HUES6 (cell line): Measurements from ENCODE around the gene LIPJ.

Experiments
- H3K27ac ChIP-seq: 2 replicates; pipeline ENCODE4 v1.7.0; 2013; ENCODE audit warnings: low read depth, mild to moderate bottlenecking, low read length, inconsistent platforms
- H3K27me3 ChIP-seq: 2 replicates; pipeline ENCODE4 v1.6.1; 2013; ENCODE audit warnings: low read length; ENCODE audit not compliant: control insufficient read depth, insufficient read depth
- H3K36me3 ChIP-seq: 2 replicates; pipeline ENCODE4 v1.6.1; 2013; ENCODE audit warnings: low read length; ENCODE audit not compliant: control insufficient read depth, insufficient read depth
- H3K4me1 ChIP-seq: 2 replicates; pipeline ENCODE4 v1.6.1; 2013; ENCODE audit warnings: low read length; ENCODE audit not compliant: control insufficient read depth, insufficient read depth
- H3K4me3 ChIP-seq: 2 replicates; pipeline ENCODE4 v1.5.1; 2013; ENCODE audit warnings: low read depth, low read length
- H3K9ac ChIP-seq: one replicate; pipeline ENCODE4 v1.6.1; 2013; ENCODE audit warnings: mild to moderate bottlenecking, low read length
- H3K9me3 ChIP-seq: 2 replicates; pipeline ENCODE4 v1.6.1; 2013; ENCODE audit warnings: low read depth, low read length; ENCODE audit not compliant: control insufficient read depth, insufficient read depth

The LIPJ gene

GRCh38 chr10:88555190-88555908, 31.2 kb upstream of the LIPJ start:
- H3K27ac ChIP-seq = no peak overlapping the region
- no peaks in the 10 kb centered on the region for H3K9me3 ChIP-seq
- no peaks in the 10 kb centered on the region for H3K27me3 ChIP-seq
- H3K4me1 ChIP-seq = no peaks in the 10 kb centered on the region
- no peaks in the 10 kb centered on the region for H3K36me3 ChIP-seq
- H3K4me3 ChIP-seq = no peak overlapping the region
- no peak overlapping the region for H3K9ac ChIP-seq

DNA sequence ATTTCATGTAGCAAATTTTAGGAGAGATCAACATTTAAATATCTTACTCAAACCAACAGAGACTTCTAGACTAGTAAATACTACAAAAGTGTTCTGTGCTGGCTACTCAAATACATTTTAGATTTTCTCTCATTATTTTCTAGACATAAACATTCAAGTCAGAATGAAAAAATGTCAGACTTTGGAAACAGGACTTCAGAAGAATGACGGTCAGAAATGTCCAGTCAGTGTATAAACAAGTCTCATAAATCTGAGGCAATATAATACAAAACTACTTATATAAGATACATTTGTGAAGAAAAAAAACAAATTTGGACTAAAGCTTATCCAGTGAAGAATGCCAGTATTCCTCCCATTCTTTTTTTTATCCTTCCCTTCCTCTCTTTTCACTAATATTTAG, 29.3 kb upstream of the LIPJ start:
- no peaks in the 10 kb centered on the region for H3K9me3 ChIP-seq
- H3K4me1 ChIP-seq = no peaks in the 10 kb centered on the region
- H3K36me3 ChIP-seq = no peaks in the 10 kb centered on the region
- H3K27ac ChIP-seq = no peak overlapping the region
- H3K27me3 ChIP-seq = no peaks in the 10 kb centered on the region
- no peak overlapping the region for H3K9ac ChIP-seq
- no peak overlapping the region for H3K4me3 ChIP-seq

GRCh38 chr10:88557658-88558057, 28.9 kb upstream of the LIPJ start:
- no peaks in the 10 kb centered on the region for H3K36me3 ChIP-seq
- H3K4me1 ChIP-seq = no peaks in the 10 kb centered on the region
- no peak overlapping the region for H3K9ac ChIP-seq
- no peaks in the 10 kb centered on the region for H3K9me3 ChIP-seq
- no peak overlapping the region for H3K4me3 ChIP-seq
- H3K27me3 ChIP-seq = no peaks in the 10 kb centered on the region
- no peak overlapping the region for H3K27ac ChIP-seq

DNA sequence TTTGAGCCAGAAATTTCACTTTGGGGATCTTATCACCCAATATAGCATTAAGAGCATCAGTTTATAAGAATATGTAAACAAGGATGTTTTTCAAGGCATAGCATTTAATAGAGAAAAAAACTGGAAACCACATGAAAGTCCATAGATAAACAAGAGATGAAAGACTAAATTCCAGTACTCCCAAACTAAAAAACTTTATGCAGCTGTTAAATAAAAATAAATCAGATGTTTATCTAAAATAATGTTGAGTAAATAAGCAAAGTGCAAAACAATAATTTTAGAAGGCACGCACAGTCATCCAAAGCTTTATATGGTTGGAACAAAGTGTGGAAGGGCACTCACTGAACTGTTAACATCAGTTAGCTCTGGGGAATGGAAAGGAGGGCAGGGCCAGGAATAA, 24.4 kb upstream of the LIPJ start:
- Histone ChIP-seq H3K36me3 (no peaks in the 10 kb centered on the region), H3K4me3 (no peak overlapping the region), H3K27ac (no peak overlapping the region), H3K27me3 (no peaks in the 10 kb centered on the region), H3K4me1 (no peaks in the 10 kb centered on the region), H3K9ac (no peak overlapping the region), H3K9me3 (no peaks in the 10 kb centered on the region)

DNA sequence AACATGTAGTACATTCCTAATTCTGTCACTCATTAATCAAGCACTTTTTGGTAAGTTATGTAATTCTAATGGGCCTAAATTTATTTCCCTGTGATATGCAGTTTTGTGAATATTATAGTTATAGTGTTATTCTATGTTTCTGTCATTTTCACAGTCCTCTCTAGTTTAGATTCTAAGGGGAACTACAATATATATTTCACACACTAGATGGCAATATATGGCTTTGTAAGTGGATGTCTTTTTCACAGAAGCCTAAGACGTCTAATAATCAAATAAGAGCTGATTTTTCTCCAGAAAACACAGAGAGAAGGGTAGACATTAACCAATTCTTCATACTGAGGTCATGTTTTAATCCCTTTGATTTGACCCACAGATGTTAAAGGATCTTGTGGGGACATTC, 21.5 kb upstream of the LIPJ start:
- no peak overlapping the region for H3K27ac ChIP-seq
- H3K27me3 ChIP-seq = no peaks in the 10 kb centered on the region
- no peaks in the 10 kb centered on the region for H3K36me3 ChIP-seq
- no peak overlapping the region for H3K9ac ChIP-seq
- no peak overlapping the region for H3K4me3 ChIP-seq
- no peaks in the 10 kb centered on the region for H3K4me1 ChIP-seq
- H3K9me3 ChIP-seq = no peaks in the 10 kb centered on the region

DNA sequence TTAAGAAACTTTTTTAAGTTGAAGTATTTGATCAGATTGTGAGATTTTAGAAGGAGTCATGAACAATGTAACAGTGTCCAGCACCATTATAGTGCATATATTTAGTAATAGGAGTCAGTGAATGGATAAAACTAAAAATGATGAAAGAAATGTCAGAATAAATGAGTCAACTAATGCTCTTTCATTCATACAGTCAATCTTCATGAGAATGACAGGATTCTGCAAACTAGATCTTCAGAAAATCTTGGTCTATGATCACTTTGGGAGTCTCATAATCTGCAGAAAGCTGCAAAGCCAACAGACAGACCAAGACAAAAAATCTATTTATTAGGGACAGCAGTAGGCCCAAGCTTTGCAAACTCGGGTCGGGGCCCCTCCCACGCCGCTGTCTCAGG, 4.2 kb upstream of the LIPJ start:
- no peak overlapping the region for H3K27ac ChIP-seq

GRCh38 chr10:88582806-88583583, 3.6 kb upstream of the LIPJ start, which contains the start of gene RNLS:
Gene RNLS (minus strand): TSS chr10:88583318.
- H3K4me1 ChIP-seq = no peaks in the 10 kb centered on the region
- peaks cover 27% of the 10 kb centered on the region for H3K27me3 ChIP-seq
- H3K9me3 ChIP-seq = no peaks in the 10 kb centered on the region
- no peaks in the 10 kb centered on the region for H3K36me3 ChIP-seq
- H3K27ac ChIP-seq = peak within 1 kb of the TSS; percentile 71; the same call in 1 of the 2 replicates
- H3K9ac ChIP-seq = peak within 1 kb of the TSS; percentile 86
- peak within 1 kb of the TSS; percentile 93 for H3K4me3 ChIP-seq

More for the DNA sequence above, 4.2 kb upstream of the LIPJ start:
- H3K4me1 ChIP-seq = no peaks in the 10 kb centered on the region
- H3K36me3 ChIP-seq = no peaks in the 10 kb centered on the region
- no peak overlapping the region for H3K9ac ChIP-seq
- peaks cover 27% of the 10 kb centered on the region for H3K27me3 ChIP-seq
- H3K4me3 ChIP-seq = peak overlapping the region; percentile 93
- no peaks in the 10 kb centered on the region for H3K9me3 ChIP-seq

- Histone ChIP-seq H3K27me3 (peaks cover 27% of the 10 kb centered on the region), H3K36me3 (no peaks in the 10 kb centered on the region), H3K4me3 (peak overlapping the region; percentile 93), H3K9me3 (no peaks in the 10 kb centered on the region), H3K4me1 (no peaks in the 10 kb centered on the region), H3K9ac (peak overlapping the region; percentile 86), H3K27ac (no peak overlapping the region)
Measured at GRCh38 chr10:88583584-88583957, 3.0 kb upstream of the LIPJ start.

DNA sequence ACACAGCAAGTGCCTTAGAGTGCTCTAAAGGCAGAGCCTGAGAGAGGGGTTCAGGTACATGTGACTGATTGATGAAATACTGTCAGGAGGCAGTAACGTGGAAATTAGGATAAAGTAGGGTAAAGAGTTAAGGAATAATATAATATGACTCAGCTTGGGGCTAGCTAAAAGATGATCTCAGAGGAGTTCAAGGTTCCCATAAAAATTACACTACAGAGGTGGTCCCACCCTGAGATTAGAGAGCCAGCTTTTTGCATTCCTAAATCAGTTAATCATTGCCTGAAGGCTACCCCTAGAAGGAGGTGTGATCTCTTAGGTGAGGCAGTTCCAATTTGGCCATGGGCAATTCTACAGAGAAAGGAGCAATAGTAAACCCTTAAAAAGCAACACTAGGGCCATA, 5.8 kb downstream of the LIPJ start:
- H3K36me3 ChIP-seq = no peaks in the 10 kb centered on the region
- H3K4me3 ChIP-seq = no peak overlapping the region
- H3K4me1 ChIP-seq = no peaks in the 10 kb centered on the region
- H3K9ac ChIP-seq = no peak overlapping the region
- H3K27me3 ChIP-seq = peaks cover 31% of the 10 kb centered on the region
- H3K9me3 ChIP-seq = no peaks in the 10 kb centered on the region
- H3K27ac ChIP-seq = no peak overlapping the region

DNA sequence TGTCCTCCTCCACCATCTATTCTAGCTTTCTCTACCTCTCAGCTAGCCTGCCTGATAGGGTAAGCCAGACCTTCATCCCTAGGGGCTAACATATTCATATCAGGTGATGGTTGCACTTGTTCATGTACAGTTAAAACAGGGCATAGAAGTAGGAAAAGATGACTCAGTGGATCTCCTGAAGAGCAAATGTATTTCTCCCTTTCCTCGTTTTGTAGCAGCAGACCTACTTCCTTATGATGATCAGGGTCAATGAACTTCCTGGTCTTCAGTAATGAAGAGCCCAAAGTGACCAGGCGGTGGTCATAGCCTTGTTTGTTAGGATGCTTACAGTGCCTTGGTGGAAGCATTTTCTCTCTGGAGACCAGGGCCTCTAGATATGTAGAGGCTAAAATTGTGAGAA, 6.3 kb downstream of the LIPJ start:
- Histone ChIP-seq H3K4me3 (no peak overlapping the region), H3K27ac (no peak overlapping the region), H3K4me1 (no peaks in the 10 kb centered on the region), H3K36me3 (no peaks in the 10 kb centered on the region), H3K9ac (no peak overlapping the region), H3K9me3 (no peaks in the 10 kb centered on the region), H3K27me3 (peaks cover 31% of the 10 kb centered on the region)

GRCh38 chr10:88594482-88594881, 7.9 kb downstream of the LIPJ start:
- H3K9me3 ChIP-seq = no peaks in the 10 kb centered on the region
- H3K4me3 ChIP-seq = no peak overlapping the region
- H3K4me1 ChIP-seq = no peaks in the 10 kb centered on the region
- no peak overlapping the region for H3K27ac ChIP-seq
- no peaks in the 10 kb centered on the region for H3K36me3 ChIP-seq
- no peak overlapping the region for H3K9ac ChIP-seq
- H3K27me3 ChIP-seq = peaks cover 26% of the 10 kb centered on the region
